HG03060 (cell line): ENCODE results near the gene METRNL.
"Not testable (repeated sequence)": the region's sequence is repeated elsewhere in the genome, so short reads cannot be mapped to it uniquely, and the experiment has no call there.

Experiments
- ATAC-seq: cut with Tn5 transposase; IDR thresholded peaks from one replicate; pipeline ENCODE4 v1.9.1; 2021; ENCODE audit warnings: low read depth, moderate number of reproducible peaks; ENCODE audit not compliant: unreplicated experiment

METRNL gene

GRCh38 chr17:83133302-83134121, 54.1 kb downstream of the METRNL start:
- no peak for ATAC-seq

DNA sequence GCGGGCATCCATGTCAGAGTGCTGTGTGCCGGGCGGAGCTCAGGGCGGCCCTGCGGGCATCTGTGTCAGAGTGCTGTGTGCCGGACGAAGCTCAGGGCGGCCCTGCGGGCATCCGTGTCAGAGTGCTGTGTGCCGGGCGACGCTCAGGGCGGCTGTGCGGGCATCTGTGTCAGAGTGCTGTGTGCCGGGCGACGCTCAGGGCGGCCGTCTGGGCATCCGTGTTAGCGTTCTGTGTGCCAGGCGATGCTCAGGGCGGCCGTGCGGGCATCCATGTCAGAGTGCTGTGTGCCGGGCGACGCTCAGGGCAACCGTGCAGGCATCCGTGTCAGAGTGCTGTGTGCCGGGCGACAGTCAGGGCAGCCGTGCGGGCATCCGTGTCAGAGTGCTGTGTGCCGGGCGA, 55.0 kb downstream of the METRNL start:
- not testable (repeated sequence) for ATAC-seq

- no peak for ATAC-seq
Observed at GRCh38 chr17:83135692-83136091, 56.3 kb downstream of the METRNL start.

- ATAC-seq, result no peak
Observed at GRCh38 chr17:83136156-83136555, 56.7 kb downstream of the METRNL start.

DNA sequence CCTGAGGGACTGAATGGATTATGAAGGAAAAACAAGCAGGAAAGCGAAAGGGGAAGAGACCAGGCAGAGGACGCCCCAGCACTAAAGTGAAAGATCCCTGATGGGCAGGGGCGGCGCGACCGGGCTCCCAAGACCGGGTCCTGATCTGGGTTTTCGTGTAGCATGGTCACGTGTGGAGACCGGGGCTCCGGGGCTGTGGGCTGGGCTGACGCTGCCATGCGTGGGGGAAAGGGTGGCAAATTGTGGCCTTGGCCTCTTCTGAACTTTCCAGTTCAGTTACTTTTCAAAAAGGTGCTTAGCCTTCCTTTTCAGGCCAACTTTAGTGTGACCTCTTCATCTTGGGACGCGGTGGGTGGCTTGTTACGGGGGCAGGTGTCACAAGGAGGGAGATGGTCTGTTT, 57.5 kb downstream of the METRNL start:
- no peak for ATAC-seq

- no peak for ATAC-seq
Observed at GRCh38 chr17:83137523-83137922, 58.1 kb downstream of the METRNL start.

DNA sequence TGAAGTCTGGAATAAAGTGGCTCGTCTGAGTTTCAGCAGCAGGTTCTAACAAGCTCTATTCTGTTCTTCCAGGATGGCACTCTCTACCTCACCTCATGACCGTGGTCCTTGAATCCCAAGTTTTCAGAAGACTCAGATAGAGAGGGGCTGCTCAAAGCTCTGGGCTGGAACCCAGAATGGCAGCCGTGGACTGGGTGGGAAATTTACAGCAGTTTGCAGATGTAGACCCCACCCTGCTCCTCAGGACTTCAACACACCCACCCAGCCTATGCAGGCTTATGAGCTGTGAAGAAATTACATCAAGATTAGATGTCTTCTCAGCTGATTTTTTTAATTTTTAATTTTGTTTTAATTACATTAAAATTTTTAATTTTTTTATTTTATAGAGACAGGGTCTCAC, 59.4 kb downstream of the METRNL start:
- ATAC-seq, result no peak

DNA sequence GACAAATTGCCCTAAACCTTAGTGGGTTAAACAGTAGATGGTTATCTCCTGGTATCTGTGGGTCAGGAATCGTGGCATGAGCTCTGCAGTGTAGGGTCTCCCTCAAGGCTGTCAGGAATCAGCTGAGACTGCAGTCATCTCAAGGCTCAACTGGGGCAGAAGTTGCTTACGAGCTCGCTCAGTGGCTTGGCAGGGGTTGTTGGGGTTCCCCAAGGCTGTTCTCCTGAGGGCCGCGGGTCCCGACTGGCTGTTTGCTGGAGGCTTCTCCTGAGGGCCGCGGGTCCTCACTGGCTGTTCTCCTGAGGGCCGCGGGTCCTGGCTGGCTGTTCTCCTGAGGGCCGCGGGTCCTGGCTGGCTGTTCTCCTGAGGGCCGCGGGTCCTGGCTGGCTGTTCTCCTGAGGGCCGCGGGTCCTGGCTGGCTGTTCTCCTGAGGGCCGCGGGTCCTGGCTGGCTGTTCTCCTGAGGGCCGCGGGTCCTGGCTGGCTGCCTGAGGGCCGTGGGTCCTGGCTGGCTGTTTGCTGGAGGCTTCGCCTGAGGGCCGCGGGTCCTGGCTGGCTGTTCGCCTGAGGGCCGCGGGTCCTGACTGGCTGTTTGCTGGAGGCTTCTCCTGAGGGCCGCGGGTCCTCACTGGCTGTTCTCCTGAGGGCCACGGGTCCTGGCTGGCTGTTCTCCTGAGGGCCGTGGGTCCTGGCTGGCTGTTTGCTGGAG, 60.3 kb downstream of the METRNL start:
- not testable (repeated sequence) for ATAC-seq

GRCh38 chr17:83140249-83140566, 60.8 kb downstream of the METRNL start:
- not testable (repeated sequence) for ATAC-seq

DNA sequence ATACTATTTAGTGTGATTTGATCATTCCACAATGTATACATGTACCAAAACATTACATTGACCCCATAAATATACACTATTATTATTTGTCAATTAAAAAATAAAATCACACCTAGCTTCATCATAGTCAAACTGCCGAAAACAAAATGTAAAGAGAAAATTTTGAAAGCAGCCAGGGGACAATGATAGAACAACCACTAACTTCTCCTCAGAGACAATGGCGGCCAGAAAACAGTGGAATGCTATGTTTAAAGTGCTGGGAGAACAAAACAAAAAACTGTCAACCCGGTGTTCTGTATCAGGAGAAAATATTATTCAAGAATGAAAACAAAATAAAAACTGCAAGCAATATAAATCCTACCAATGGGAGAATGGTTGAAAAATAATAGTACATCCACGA, 63.2 kb downstream of the METRNL start:
- no peak for ATAC-seq

DNA sequence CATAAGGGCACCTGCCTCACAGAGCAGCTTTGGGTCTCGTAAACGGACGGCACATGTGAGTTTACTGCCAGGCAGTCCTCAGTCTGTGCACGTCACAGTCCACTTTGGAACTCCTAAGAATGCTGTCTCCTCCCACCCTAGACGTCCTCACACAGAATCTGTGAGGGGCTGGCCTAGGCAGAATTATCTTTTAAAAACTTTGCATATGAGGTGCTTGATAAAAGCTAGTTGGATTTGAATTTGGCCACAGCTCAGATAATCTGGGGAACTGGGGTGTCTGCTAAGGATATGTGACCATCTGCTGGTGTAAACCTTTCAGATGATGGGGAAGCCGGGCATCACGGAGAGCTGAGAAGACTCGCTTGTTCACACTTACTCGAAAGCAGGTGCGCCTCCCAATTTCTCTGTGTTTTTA, 64.4 kb downstream of the METRNL start:
- ATAC-seq, result no peak
